Trophoblast cell (in vitro differentiated cells and primary cell): ENCODE data around the gene APCDD1.
"Not testable (repeated sequence)": the region's sequence is repeated elsewhere in the genome, so short reads cannot be mapped to it uniquely, and the experiment has no call there.

Experiments
- DNase-seq, 2 donors: peaks; one replicate each; pipeline ENCODE4 v3.0.0-alpha.2; 2016
- H2AFZ ChIP-seq: 2 replicates; pipeline ENCODE4 v1.6.1; 2013; ENCODE audit warnings: low read length, moderate library complexity, mild to moderate bottlenecking; ENCODE audit not compliant: insufficient read depth, poor library complexity
- H2AK5ac ChIP-seq: 2 replicates; pipeline ENCODE4 v1.6.1; 2013; ENCODE audit warnings: mild to moderate bottlenecking, low read length
- H2BK120ac ChIP-seq: 2 replicates; pipeline ENCODE4 v1.6.1; 2013; ENCODE audit warnings: low read length, mild to moderate bottlenecking, moderate library complexity; ENCODE audit not compliant: insufficient read depth, poor library complexity
- H2BK12ac ChIP-seq: 2 replicates; pipeline ENCODE4 v1.6.1; 2013; ENCODE audit warnings: mild to moderate bottlenecking, low read length, moderate library complexity
- H2BK5ac ChIP-seq: 2 replicates; pipeline ENCODE4 v1.6.1; 2013; ENCODE audit warnings: low read length, low read depth, moderate library complexity, mild to moderate bottlenecking; ENCODE audit not compliant: poor library complexity
- H3K14ac ChIP-seq: 2 replicates; pipeline ENCODE4 v1.6.1; 2013; ENCODE audit warnings: mild to moderate bottlenecking, low read length
- H3K18ac ChIP-seq: 2 replicates; pipeline ENCODE4 v1.6.1; 2013; ENCODE audit warnings: mild to moderate bottlenecking, low read length
- H3K23ac ChIP-seq: 2 replicates; pipeline ENCODE4 v1.6.1; 2013; ENCODE audit warnings: low read length
- H3K27ac ChIP-seq: 2 replicates; pipeline ENCODE4 v1.5.1; 2013; ENCODE audit warnings: low read depth, mild to moderate bottlenecking, inconsistent platforms, low read length, moderate library complexity
- H3K27me3 ChIP-seq: 2 replicates; pipeline ENCODE4 v1.6.1; 2013; ENCODE audit warnings: inconsistent platforms, mild to moderate bottlenecking, low read length, moderate library complexity; ENCODE audit not compliant: insufficient read depth
- H3K36me3 ChIP-seq, 2 experiments: 1 replicate in 1 of 2; 2 replicates in 1 of 2; pipeline ENCODE4 v1.6.1; 2013; ENCODE audit warnings: low read length in 2 of 2, mild to moderate bottlenecking in 2 of 2, moderate library complexity in 1 of 2; ENCODE audit not compliant: insufficient read depth in 2 of 2, control insufficient read depth in 1 of 2
- H3K4ac ChIP-seq: 2 replicates; pipeline ENCODE4 v1.6.1; 2013; ENCODE audit warnings: low read depth, mild to moderate bottlenecking, low read length, moderate library complexity
- H3K4me1 ChIP-seq, 2 experiments: 1 replicate in 1 of 2; 2 replicates in 1 of 2; pipeline ENCODE4 v1.6.1; 2013; ENCODE audit warnings: low read length in 2 of 2, mild to moderate bottlenecking in 2 of 2, moderate library complexity in 1 of 2; ENCODE audit not compliant: insufficient read depth in 2 of 2, control insufficient read depth in 1 of 2
- H3K4me2 ChIP-seq: 2 replicates; pipeline ENCODE4 v1.6.1; 2013; ENCODE audit warnings: inconsistent platforms, mild to moderate bottlenecking, low read length, moderate library complexity
- H3K4me3 ChIP-seq: 2 replicates; pipeline ENCODE4 v1.5.1; 2013; ENCODE audit warnings: mild to moderate bottlenecking, low read depth, low read length, inconsistent platforms
- H3K79me1 ChIP-seq: one replicate; pipeline ENCODE4 v1.6.1; 2013; ENCODE audit warnings: low read length
- H3K79me2 ChIP-seq: 2 replicates; pipeline ENCODE4 v1.6.1; 2013; ENCODE audit warnings: low read length, mild to moderate bottlenecking; ENCODE audit not compliant: control insufficient read depth, insufficient read depth, poor library complexity
- H3K9ac ChIP-seq: 2 replicates; pipeline ENCODE4 v1.6.1; 2013; ENCODE audit warnings: mild to moderate bottlenecking, low read length
- H3K9me3 ChIP-seq: 2 replicates; pipeline ENCODE4 v1.6.1; 2013; ENCODE audit warnings: low read depth, mild to moderate bottlenecking, control low read depth, inconsistent platforms, low read length; ENCODE audit not compliant: insufficient read depth
- H4K12ac ChIP-seq: 2 replicates; pipeline ENCODE4 v1.6.1; 2013; ENCODE audit warnings: low read depth, mild to moderate bottlenecking, low read length, moderate library complexity
- H4K8ac ChIP-seq: 2 replicates; pipeline ENCODE4 v1.6.1; 2013; ENCODE audit warnings: low read depth, mild to moderate bottlenecking, low read length, moderate library complexity
- H4K91ac ChIP-seq: one replicate; pipeline ENCODE4 v1.6.1; 2013; ENCODE audit warnings: low read depth, mild to moderate bottlenecking, low read length, moderate library complexity
- WGBS: extraction: QIAGEN DNeasy Blood & Tissue Kit; methylation state at CpG from one replicate; pipeline ENCODE4 v1.1.7; 2013; ENCODE audit warnings: missing lambda C conversion rate; ENCODE audit not compliant: insufficient read length, insufficient coverage; ENCODE audit errors: extremely low coverage; 5-methylcytosine and 5-hydroxymethylcytosine counted together

The APCDD1 gene

DNA sequence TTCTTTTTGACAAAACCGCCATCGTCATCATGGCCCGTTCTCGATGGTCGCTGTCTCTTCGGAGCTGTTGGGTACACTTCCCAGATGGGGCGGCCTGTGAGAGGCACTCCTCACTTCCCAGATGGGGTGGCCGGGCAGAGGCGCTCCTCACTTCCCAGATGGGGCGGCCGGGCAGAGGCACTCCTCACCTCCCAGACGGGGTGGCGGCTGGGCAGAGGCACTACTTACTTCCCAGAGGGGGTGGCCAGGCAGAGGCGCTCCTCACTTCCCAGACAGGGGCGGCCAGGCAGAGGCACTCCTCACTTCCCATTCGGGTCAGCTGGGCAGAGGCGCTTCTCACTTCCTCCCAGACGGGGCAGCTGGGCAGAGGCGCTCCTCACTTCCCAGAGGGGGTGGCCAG is 51.5 kb downstream of the APCDD1 start:
- not testable (repeated sequence) for H3K36me3 ChIP-seq, H3K27ac ChIP-seq, H3K14ac ChIP-seq, H4K91ac ChIP-seq, H3K4me2 ChIP-seq, H2BK5ac ChIP-seq, H3K27me3 ChIP-seq, H3K9me3 ChIP-seq, H3K79me1 ChIP-seq, H3K23ac ChIP-seq, H4K12ac ChIP-seq, H3K9ac ChIP-seq, H3K79me2 ChIP-seq, H2BK12ac ChIP-seq, H4K8ac ChIP-seq, H3K4me1 ChIP-seq, H2AFZ ChIP-seq, DNase-seq, H3K4me3 ChIP-seq, H3K4ac ChIP-seq, H3K18ac ChIP-seq, H2BK120ac ChIP-seq, H2AK5ac ChIP-seq
- WGBS, result no CpG with 5 or more reads among the region's 19 CpGs

DNA sequence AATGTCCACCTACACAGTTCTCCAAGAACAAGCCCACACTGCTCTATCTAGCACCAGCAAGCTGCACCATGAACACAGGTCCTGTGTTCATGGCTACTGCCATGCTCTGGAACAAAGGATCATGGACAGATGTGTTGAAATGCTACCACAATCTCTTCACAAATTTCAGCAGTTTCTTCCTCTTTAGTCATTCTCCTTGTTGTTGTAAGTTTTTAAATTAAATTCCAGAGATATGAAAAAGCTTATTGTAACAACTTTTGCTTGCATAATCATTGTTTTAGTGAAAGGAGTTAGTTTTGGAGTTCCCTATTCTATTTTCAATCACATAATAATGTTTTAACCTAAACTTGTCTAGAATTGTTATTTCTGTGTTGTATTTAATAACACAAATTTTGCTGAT is 54.2 kb downstream of the APCDD1 start:
- Histone ChIP-seq H4K91ac (no peak overlapping the region), H3K79me2 (no peaks in the 10 kb centered on the region), H3K14ac (no peak overlapping the region), H3K9me3 (peaks cover 7% of the 10 kb centered on the region), H3K23ac (no peak overlapping the region), H3K27ac (no peak overlapping the region), H2AFZ (no peak overlapping the region), H2BK5ac (no peak overlapping the region), H3K18ac (no peak overlapping the region), H2BK120ac (no peak overlapping the region), H3K27me3 (no peaks in the 10 kb centered on the region), H2AK5ac (no peak overlapping the region), H4K12ac (no peak overlapping the region), H3K4ac (no peak overlapping the region), H3K36me3 (no peaks in the 10 kb centered on the region), H2BK12ac (no peak overlapping the region), H3K79me1 (no peaks in the 10 kb centered on the region), H4K8ac (no peak overlapping the region), H3K4me1 (no peaks in the 10 kb centered on the region), H3K4me3 (no peak overlapping the region), H3K9ac (no peak overlapping the region), H3K4me2 (no peak overlapping the region)
- no peak for DNase-seq

DNA sequence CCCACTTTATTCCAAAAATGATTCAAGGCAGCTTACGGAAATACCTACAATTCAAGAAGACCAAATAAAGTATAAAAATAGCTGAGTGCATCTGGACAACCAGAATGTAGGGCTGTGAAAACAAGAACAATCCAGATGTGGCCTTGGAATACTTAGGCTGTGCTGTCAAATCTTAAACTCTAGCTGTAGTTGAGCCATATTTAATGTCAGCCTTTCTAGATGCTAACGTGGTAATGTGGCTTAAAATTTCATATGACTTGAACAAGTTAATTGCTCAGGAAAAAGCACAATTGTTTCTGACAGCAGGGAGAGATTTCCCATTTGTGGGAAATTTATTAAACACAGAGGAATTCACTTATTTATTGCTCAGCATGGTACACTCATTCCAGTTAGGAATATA is 56.8 kb downstream of the APCDD1 start:
- Histone ChIP-seq H2AK5ac (no peak overlapping the region), H3K4ac (no peak overlapping the region), H3K23ac (no peak overlapping the region), H3K79me1 (no peaks in the 10 kb centered on the region), H3K79me2 (no peaks in the 10 kb centered on the region), H3K4me3 (no peak overlapping the region), H4K8ac (no peak overlapping the region), H3K9ac (no peak overlapping the region), H2BK12ac (no peak overlapping the region), H3K36me3 (no peaks in the 10 kb centered on the region), H4K12ac (no peak overlapping the region), H2AFZ (no peak overlapping the region), H3K9me3 (peaks cover 7% of the 10 kb centered on the region), H3K27ac (no peak overlapping the region), H3K18ac (no peak overlapping the region), H3K4me2 (no peak overlapping the region), H3K14ac (no peak overlapping the region), H2BK120ac (no peak overlapping the region), H3K27me3 (no peaks in the 10 kb centered on the region), H3K4me1 (no peaks in the 10 kb centered on the region), H4K91ac (no peak overlapping the region), H2BK5ac (no peak overlapping the region)
- WGBS, result no CpG with 5 or more reads among the region's 2 CpGs
- no peak for DNase-seq

DNA sequence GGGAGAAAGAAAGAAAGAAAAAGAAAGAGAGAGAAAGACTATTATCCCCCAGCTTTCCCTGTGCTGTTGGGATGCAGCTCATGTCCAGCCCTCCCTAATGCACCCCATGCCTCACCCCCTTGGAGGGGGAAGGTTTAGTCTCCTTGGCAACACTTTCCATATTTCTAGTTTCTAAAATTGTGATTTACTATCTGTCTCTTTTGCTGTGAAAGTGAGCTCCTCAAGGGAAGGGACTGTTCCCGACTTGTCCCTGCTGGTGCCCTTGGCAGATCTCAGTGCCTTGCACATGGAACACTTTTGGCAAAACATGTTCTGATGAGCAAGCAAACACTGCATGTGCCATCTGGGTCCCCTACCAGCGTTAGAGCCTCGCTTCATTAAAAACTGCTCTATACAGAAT is 59.6 kb downstream of the APCDD1 start:
- H3K4ac ChIP-seq, result no peak overlapping the region
- no peak for DNase-seq
- H3K4me1 ChIP-seq, result no peaks in the 10 kb centered on the region
- no peak overlapping the region for H4K91ac ChIP-seq
- no peak overlapping the region for H2AK5ac ChIP-seq
- H3K27me3 ChIP-seq, result no peaks in the 10 kb centered on the region
- peaks cover 2% of the 10 kb centered on the region for H3K9me3 ChIP-seq
- no peak overlapping the region for H4K12ac ChIP-seq
- no peak overlapping the region for H2BK12ac ChIP-seq
- no peaks in the 10 kb centered on the region for H3K79me1 ChIP-seq
- no peak overlapping the region for H3K4me2 ChIP-seq
- no peak overlapping the region for H3K4me3 ChIP-seq
- no peaks in the 10 kb centered on the region for H3K36me3 ChIP-seq
- WGBS, result no CpG with 5 or more reads among the region's 3 CpGs
- H3K14ac ChIP-seq, result no peak overlapping the region
- H3K9ac ChIP-seq, result no peak overlapping the region
- no peak overlapping the region for H3K27ac ChIP-seq
- no peak overlapping the region for H4K8ac ChIP-seq
- H2BK5ac ChIP-seq, result no peak overlapping the region
- no peak overlapping the region for H2BK120ac ChIP-seq
- no peak overlapping the region for H2AFZ ChIP-seq
- no peak overlapping the region for H3K18ac ChIP-seq
- H3K23ac ChIP-seq, result no peak overlapping the region
- no peaks in the 10 kb centered on the region for H3K79me2 ChIP-seq

DNA sequence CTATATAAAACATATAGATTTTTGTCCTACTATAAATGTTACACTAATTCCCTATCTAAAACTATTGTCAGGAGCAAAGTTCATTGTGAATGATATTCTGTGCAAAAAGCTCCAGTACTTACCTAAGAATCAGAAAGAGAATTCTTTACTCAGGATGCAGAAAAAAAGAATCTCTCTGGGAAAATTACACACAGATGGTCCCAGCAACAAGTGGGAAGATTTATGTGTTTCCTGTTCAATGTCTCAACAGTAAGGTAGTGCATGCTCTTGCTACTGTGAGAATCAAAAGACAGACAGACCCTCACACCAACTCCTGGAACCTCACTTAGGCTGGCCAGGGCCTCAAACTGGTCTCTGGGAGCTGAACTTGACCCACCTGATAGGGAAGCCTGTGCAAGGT is 60.2 kb downstream of the APCDD1 start:
- Histone ChIP-seq H3K36me3 (no peaks in the 10 kb centered on the region), H3K18ac (no peak overlapping the region), H2BK5ac (no peak overlapping the region), H2AFZ (no peak overlapping the region), H3K4ac (no peak overlapping the region), H3K79me1 (no peaks in the 10 kb centered on the region), H3K27ac (no peak overlapping the region), H3K4me2 (no peak overlapping the region), H3K9ac (no peak overlapping the region), H3K14ac (no peak overlapping the region), H4K91ac (no peak overlapping the region), H3K4me1 (no peaks in the 10 kb centered on the region), H3K27me3 (no peaks in the 10 kb centered on the region), H3K9me3 (peaks cover 2% of the 10 kb centered on the region), H4K8ac (no peak overlapping the region), H2AK5ac (no peak overlapping the region), H3K79me2 (no peaks in the 10 kb centered on the region), H3K4me3 (no peak overlapping the region), H3K23ac (no peak overlapping the region), H4K12ac (no peak overlapping the region), H2BK12ac (no peak overlapping the region), H2BK120ac (no peak overlapping the region)
- no peak for DNase-seq
